Activated CD4-positive, alpha-beta T cell treated with anti-CD3 and anti-CD28 coated beads, Interleukin-2, Interleukin-4, amounts not matched to agents 100 ng/mL and 50 ng/mL, durations not matched to agents 16 hours and 8 hours (primary cell): ENCODE results near the gene HNRNPH1.
A peak's percentile ranks its signal among the peaks of the same experiment; 100 is the strongest.
"Not testable (repeated sequence)": the region's sequence is repeated elsewhere in the genome, so short reads cannot be mapped to it uniquely, and the experiment has no call there.

ENCODE experiments used
- DNase-seq: peaks from one replicate; pipeline ENCODE4 v3.0.0-alpha.2; 2020; ENCODE audit warnings: low spot score

HNRNPH1 gene, protein sequence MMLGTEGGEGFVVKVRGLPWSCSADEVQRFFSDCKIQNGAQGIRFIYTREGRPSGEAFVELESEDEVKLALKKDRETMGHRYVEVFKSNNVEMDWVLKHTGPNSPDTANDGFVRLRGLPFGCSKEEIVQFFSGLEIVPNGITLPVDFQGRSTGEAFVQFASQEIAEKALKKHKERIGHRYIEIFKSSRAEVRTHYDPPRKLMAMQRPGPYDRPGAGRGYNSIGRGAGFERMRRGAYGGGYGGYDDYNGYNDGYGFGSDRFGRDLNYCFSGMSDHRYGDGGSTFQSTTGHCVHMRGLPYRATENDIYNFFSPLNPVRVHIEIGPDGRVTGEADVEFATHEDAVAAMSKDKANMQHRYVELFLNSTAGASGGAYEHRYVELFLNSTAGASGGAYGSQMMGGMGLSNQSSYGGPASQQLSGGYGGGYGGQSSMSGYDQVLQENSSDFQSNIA

DNA sequence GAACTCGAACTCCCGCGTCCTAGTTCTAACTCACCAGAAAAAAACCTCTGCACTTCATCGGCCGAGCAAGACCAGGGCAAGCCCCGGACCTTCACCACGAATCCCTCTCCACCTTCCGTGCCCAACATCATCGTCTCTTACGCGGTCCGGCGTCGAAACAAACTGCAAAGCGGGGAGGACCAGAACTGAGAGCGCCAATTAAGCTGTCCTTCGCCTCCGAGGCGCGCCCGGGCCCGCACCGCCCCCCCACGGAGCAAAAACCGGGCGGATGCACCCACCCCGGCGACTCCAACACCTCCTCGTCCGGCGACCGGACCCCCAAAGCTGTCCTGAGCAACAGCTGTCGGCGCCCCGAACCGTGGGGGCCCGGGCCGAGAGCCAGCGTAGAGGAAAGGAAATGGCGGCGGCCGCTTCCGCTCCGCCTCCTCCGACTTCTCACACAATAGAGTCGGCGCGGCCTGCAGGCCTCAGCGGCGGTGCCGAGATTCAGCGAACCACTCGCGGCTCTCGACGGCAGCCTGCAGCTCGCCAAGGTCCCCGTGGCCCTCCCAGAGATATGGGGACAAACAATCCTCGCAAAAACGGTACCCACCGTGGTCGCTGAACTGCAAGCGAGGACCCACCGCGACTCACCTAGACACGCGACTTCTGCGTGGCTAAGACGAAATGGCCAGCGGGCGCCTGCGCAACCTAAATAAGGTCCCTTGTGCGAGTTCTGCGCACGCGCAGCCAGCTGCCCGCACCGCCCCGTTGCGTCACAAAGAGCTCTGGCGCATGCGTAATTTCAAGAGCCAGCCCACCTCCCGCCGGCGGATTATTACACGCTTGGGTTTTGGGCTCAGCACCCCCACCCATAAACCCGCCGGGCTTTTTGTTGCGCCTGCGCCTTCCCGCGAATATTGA lies at the start of gene HNRNPH1:
HNRNPH1 (minus strand) TSS at position 669 of the 903 bp plus-strand sequence; CDS start at position 131, 538 bp downstream.
- DNase-seq: peak; percentile 100

DNA sequence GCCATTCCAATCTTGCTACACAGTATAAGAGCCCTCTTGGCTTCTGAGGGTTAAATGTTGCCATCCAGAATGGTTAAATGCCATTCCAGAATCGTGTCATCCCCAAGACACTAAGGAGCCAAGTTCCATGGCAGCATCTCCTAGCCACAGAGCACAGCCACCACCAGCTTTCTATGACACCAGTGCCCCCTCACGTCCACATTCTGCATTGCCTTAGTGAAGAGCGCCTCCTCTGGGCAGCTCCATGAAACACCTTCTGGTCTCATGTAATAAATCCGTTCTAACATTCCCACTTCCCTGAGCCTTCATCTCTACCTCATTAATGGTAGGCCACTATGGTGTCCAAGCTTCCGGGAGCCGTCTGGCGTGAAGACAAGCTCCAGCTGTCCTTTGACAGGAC lies 44.9 kb upstream of the HNRNPH1 start:
- peak; percentile 22 for DNase-seq

DNA sequence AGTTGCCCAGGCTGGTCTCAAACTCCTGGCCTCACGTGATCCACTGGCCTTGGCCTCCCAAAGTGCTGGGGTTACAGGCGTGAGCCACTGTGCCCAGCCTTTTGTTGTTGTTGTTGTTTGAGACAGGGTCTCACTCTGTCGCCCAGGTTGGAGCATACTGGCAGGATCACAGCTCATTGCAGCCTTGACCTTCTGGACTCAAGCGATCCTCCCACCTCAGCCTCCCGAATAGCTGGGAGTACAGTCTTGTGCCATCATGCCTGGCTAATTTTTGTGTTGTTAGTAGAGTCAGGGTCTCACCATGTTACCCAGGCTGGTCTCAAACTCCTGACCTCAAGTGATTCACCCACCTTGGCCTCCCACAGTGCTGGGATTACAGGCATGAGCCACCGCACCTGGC lies 38.2 kb upstream of the HNRNPH1 start:
- not testable (repeated sequence) for DNase-seq

DNA sequence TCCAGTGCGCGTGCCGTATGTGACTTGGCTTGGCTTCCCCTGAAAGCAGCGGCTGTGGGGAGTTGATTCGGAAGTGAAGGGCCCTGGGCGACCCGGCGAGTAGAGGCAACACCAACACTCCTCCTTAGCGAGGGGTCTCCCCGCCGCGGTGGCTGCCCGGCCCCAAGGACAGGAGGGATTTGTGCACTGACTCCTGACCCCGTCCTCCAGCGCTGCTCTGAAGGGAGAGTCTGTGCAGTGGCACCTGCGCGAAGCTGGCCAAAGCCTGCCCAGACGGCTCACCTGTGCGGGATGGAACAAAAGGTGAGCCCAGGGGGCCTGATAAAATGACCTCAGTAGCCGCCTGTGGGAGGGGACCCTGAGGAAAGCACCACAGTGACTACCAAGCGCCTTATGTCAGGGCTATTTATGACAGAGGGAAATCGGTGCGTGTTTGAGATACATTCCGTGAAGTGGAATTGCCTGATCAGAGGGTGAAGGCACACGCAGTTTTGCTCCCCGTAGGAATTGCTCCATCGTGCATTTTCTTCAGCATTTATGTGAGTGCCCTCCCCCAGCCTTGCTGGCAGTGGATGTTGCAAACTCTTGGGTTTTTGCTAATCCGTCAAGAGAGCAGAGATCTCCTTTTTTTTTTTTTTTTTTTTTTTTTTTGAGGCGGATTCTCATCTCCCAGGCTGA lies 34.8 kb upstream of the HNRNPH1 start:
- DNase-seq: not testable (repeated sequence)

DNA sequence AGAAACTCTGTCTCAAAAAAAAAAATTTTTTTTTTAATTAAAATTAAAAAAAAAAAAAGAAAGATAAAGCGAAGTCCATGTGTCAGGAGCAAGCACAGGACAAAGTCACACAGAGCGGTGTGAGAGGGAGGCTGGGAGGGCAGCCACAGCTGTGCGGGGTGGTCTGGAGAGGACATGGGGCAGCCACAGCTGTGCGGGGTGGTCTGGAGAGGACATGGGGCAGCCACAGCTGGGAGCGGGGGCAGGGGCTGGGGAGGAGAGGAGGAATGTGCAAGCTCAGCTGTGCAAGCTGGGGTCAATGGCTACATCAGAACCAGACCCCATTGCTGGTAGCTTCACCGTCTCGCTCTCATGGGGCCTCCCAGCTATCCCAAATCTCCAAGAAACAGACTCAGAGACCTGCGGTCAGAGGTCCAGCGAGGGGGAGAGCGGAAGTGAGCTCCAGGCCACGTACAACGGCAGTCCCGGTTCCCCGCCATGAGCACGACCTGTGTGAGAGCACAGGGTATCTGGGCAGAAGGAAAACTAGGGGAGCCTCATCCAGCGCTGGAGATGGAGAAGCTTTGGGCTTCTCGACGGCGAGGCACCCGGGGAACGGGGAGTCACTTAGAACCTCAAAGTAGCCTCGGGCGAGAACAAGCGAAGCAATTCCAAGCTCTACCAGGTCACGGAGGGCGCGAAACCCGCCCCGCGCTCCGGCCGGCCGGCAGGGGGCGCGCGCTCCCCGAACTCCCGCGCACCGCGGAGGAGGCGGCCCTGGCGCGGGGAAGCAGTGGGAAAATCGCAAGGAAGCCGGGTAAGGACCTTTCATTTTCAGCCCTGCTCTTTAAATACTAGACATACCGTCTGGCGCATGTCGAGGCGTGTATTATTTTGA lies 34.1 kb upstream of the HNRNPH1 start:
- not testable (repeated sequence) for DNase-seq

DNA sequence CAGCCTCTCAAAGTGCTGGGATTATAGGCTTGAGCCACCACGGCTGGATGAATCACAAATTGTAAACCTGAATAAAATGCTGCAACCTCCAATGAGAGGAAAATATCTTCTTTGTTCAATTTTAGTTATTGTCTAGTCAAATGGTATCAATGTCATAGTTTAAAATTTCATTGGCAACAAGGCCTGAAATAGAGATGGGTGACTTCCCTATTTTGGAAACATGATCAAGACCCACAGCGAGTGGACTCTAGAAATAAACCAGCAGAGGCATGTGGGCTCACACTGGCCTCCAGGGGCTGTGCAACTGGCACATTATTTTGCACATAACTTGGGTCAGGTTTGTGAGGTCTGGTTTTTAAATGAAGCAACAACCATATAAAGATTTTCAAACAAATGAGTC lies 29.7 kb upstream of the HNRNPH1 start:
- not testable (repeated sequence) for DNase-seq

DNA sequence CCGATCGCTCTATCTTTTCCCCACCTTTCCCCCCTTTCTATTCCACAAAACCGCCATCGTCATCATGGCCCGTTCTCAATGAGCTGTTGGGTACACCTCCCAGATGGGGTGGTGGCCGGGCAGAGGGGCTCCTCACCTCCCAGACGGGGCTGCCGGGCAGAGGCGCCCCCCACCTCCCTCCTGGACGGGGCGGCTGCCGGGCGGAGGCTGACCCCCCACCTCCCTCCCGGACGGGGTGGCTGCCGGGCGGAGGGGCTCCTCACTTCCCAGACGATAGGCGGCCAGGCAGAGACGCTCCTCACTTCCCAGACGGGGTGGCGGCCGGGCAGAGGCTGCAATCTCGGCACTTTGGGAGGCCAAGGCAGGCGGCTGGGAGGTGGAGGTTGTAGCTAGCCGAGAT lies 26.8 kb upstream of the HNRNPH1 start:
- DNase-seq: not testable (repeated sequence)

DNA sequence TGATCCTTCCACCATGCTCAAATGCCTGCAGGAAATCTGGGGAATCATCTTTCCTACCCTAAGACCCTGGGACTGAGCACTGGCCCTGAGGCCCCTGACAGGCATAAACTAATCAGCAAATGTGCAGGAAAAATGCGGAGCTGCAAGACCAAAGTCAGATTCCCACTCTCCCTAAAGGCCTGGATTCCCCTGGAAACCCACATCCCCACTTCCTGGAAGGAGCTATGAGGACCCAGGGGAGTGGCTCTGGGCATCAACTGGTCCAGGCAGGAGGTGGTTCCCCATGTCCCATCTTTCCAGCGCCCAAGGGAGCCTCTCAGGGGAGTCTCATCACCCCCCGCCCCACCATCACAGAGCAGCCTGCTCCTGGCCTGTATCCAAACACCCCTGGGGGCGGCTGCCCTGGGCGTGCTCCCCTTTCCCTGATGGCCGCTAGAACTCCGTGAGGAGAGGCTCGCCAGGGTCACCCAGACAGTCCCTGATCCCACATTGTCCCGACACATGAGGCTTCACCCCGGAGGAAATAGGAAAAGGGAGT lies 25.8 kb upstream of the HNRNPH1 start:
- not testable (repeated sequence) for DNase-seq

DNA sequence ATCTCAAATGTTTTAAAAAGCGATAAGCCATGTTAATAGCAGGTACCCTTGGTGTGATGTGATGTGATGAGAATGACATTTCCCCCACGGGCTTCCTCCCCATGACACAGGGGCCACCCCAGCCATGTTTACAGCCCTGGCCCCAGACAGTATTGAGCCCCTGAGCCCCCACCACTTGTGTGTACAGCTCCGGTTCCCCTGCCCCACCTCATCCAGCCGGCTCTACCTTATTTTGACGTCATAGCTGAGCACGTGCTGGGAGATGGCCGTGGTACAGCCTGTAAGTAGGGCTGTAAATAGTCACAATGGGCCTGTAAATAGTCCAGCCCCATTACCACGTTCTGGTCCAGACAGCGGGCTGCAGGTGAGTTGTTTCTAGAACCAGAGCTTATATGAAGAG lies 24.9 kb upstream of the HNRNPH1 start:
- no peak for DNase-seq

DNA sequence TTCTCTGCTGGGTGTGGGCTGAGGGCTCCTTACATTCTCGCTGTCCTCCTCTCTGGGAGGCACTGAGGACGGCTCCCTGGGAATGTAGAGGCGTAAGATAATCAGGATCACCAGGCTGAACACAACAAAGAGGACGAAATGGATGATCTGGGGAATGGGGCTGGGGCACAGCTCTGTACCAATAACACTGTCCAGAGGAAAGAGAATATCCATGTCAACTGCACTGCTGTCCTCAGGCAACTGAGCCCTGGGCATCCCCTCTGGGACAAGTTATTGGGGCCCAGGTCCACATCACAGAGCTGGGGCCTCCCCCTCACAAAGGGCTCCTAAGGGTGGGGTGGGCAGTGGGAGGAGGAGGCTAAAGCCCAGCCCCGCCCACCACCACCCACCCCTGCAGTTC lies 21.3 kb upstream of the HNRNPH1 start:
- not testable (repeated sequence) for DNase-seq

DNA sequence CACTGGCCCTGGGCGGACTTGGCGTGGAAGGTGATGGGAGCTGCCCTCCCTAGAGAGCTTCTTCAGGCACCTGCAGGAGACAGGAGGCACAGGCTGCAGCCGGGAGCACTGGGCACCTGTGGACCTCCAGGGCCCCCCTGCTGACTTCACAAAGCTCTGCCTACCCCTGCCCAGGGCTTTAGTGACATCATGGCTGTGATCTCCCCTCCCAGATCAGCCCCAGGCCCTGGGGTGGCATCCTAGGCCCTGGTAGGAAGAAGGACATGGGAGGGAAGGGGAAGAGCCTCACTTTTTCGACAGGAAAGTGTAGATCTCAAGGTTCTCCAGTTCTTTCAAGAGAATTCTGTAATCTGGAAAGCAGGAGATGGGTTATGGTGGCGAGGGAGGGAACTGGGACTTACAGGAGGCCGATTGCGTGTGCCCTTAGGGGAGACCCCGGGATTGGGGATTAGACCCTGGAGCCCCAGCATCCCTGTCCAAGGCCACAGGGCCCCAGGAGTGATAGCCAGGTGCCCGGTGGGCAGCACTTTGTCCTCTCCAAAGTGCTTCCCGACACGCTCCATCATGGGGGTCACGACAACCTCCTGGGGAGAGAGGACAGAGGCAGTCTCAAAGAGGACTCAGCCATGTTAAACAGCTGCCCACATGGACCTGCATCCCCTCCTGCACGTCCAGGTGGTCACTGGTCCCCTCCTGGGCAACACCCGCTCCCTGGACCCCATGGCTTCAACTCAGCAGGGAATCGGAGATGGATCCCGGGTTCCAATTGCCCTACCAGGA lies 19.9 kb upstream of the HNRNPH1 start:
- not testable (repeated sequence) for DNase-seq

DNA sequence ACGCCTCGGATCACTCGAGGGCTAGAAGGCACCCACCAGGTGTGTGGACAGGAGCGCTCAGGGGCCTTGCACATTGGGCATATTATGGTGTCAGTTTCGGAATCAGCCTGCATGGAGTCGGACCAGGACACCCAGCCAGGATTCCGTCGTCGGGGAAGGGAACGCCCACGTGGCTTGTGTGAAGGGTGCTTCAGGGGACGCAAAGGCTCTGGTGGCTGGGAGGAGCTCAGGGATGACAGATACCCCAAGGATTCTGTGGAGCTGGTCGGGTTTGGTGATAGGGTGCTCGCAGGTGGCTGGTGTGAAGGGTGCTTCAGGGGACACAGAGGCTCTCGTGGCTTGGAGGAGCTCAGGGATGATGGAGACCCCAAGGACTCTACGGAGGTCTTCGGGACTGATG lies 19.2 kb upstream of the HNRNPH1 start:
- not testable (repeated sequence) for DNase-seq

DNA sequence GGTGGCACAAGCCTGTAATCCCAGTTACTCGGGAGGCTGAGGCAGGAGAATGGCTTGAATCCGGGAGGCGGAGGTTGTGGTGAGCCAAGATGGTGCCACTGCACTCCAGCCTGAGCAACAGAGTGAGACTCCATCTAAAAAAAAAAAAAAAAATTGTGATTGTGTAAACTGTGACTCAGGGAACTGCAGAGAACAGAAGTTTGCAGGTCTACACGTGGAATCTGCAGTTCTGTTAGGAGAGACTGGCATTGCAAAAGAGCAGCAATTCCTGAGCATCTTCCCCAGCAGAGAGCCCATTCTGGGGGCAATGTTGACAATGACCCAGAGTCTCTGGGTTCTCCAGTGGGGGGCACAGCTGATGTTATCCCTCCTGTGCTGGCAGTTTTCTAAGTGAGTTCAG lies 18.3 kb upstream of the HNRNPH1 start:
- DNase-seq: not testable (repeated sequence)

DNA sequence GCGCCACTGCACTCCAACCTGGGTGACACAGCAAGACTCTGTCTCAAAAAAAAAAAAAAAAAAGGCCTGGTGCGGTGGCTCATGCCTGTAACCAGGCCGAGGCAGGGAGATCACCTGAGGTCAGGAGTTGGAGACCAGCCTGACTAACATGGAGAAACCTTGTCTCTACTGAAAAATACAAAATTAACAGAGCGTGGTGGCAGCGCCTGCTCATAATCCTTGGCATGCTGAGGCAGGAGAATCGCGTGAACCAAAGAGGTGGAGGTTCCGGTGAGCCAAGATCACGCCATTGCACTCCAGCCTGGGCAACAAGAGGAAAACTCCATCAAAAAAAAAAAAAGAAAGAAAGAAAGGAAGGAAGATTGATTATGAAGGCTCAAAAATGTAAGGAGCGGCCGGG lies 15.8 kb upstream of the HNRNPH1 start:
- not testable (repeated sequence) for DNase-seq

DNA sequence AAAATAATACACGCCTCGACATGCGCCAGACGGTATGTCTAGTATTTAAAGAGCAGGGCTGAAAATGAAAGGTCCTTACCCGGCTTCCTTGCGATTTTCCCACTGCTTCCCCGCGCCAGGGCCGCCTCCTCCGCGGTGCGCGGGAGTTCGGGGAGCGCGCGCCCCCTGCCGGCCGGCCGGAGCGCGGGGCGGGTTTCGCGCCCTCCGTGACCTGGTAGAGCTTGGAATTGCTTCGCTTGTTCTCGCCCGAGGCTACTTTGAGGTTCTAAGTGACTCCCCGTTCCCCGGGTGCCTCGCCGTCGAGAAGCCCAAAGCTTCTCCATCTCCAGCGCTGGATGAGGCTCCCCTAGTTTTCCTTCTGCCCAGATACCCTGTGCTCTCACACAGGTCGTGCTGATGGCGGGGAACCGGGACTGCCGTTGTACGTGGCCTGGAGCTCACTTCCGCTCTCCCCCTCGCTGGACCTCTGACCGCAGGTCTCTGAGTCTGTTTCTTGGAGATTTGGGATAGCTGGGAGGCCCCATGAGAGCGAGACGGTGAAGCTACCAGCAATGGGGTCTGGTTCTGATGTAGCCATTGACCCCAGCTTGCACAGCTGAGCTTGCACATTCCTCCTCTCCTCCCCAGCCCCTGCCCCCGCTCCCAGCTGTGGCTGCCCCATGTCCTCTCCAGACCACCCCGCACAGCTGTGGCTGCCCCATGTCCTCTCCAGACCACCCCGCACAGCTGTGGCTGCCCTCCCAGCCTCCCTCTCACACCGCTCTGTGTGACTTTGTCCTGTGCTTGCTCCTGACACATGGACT lies 11.1 kb upstream of the HNRNPH1 start:
- DNase-seq: not testable (repeated sequence)

DNA sequence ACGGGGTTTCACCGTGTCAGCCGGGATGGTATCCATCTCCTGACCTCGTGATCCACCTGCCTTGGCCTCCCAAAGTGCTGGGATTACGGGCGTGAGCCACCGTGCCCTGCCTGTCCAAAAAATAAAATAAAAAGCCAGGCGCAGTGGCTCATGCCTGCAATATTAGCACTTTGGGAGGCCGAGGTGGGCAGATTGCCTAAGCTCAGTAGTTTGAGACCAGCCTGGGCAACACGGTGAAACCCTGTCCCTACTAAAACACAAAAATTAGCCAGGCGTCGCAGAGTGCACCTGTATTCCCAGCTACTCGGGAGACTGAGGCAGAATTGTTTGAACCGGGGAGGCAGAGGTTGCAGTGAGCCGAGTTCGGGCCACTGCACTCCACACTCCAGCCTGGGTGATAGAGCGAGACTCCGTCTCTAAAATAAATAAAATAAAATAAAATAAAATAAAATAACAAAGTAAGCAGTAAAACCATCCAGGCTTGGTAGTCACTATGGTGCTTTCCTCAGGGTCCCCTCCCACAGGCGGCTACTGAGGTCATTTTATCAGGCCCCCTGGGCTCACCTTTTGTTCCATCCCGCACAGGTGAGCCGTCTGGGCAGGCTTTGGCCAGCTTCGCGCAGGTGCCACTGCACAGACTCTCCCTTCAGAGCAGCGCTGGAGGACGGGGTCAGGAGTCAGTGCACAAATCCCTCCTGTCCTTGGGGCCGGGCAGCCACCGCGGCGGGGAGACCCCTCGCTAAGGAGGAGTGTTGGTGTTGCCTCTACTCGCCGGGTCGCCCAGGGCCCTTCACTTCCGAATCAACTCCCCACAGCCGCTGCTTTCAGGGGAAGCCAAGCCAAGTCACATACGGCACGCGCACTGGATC lies 10.3 kb upstream of the HNRNPH1 start:
- DNase-seq: not testable (repeated sequence)

DNA sequence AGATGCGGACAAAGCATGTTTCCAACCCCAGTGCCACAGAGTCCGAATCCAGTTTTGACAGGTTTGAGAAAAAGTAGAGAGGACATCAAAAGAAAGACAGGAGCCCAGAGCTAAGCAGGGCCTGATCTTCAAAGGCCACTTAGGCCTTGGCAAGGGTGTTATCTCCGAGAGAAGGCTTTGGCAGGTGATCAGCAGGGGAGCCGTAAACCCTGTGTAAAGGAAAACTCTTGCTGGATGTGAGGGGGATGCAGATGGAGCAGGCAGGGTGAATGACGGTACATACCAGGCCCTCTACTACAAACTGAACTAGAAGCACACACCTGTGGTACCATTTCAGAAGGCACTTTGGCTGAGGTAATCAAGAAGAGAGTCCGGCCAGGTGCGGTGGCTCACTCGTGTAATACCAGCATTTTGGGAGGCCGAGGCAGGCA lies 1.4 kb upstream of the HNRNPH1 start:
- no peak for DNase-seq
